ENCODE measurements around the gene ZNF76. TPM values are rescaled to one million over a fixed set of nuclear protein-coding genes. Genes with fewer than 3 reads are reported as not detected.
A peak's percentile ranks its signal among the peaks of the same experiment; 100 is the strongest.

ZNF76 gene
- total and polyA plus RNA-seq, 12 donors, result 17.9 to 67.1 (median 37.8) TPM

- H3K36me3 ChIP-seq, result no peaks in the 10 kb centered on the region
- no peak for TF ChIP-seq CTCF (IDR thresholded peaks at IDR 0.05)
- peaks cover 4 to 60% (median 42%) of the 10 kb centered on the region in 9 donors for H3K4me1 ChIP-seq
- peak overlapping the region in 9 of 10 donors; percentile 19 to 79 (median 62) for H3K27ac ChIP-seq
- H3K9me3 ChIP-seq, result no peaks in the 10 kb centered on the region
- 29 to 34% methylated on average over 18 of the region's 18 CpGs for WGBS, 2 donors
- ATAC-seq, result peak in 7 of 8 donors; percentile 8 to 62 (median 41)
- peaks cover 0 to 60% (median 20%) of the 10 kb centered on the region in 7 donors for H3K27me3 ChIP-seq
- no peak for DNase-seq
- intact Hi-C loops (cut with DNase I), result no loop called here
- H3K4me3 ChIP-seq, result peak overlapping the region; percentile 41 to 65 (median 62)
These were observed 44.5 kb upstream of the ZNF76 start for GRCh38 chr6:35214869-35215664.

GRCh38 chr6:35215665-35216411, 43.7 kb upstream of the ZNF76 start:
- intact Hi-C loops (cut with DNase I), result no loop called here
- Histone ChIP-seq H3K36me3 (no peaks in the 10 kb centered on the region), H3K27me3 (peaks cover 0 to 60% (median 20%) of the 10 kb centered on the region in 7 donors), H3K4me1 (peaks cover 4 to 68% (median 44%) of the 10 kb centered on the region in 9 donors), H3K4me3 (peak overlapping the region in 8 of 10 donors; percentile 56 to 65 (median 63)), H3K27ac (peak overlapping the region in 8 of 10 donors; percentile 19 to 79 (median 44)), H3K9me3 (no peaks in the 10 kb centered on the region)
- DNase-seq, result no peak
- ATAC-seq, result peak in 1 of 8 donors; percentile 2
- 77 to 78% methylated on average over 6 of the region's 6 CpGs for WGBS, 2 donors
- no peak for TF ChIP-seq CTCF (IDR thresholded peaks at IDR 0.05)

- Histone ChIP-seq H3K36me3 (no peaks in the 10 kb centered on the region), H3K4me1 (peaks cover 4 to 73% (median 50%) of the 10 kb centered on the region in 9 donors), H3K9me3 (no peaks in the 10 kb centered on the region), H3K27ac (peak overlapping the region in 3 of 10 donors; percentile 16 to 78 (median 25)), H3K27me3 (peaks cover 0 to 60% (median 20%) of the 10 kb centered on the region in 7 donors), H3K4me3 (no peak overlapping the region)
- DNase-seq, result no peak
- no peak for TF ChIP-seq CTCF (IDR thresholded peaks at IDR 0.05)
- intact Hi-C loops (cut with DNase I), result no loop called here
- WGBS, 2 donors, result 98 to 100% methylated on average over 1 of the region's 1 CpG
- ATAC-seq, result no peak
These were observed 43.2 kb upstream of the ZNF76 start for GRCh38 chr6:35216412-35216732.
